ENCODE measurements around the gene ASIP.
"Not testable (repeated sequence)": the region's sequence is repeated elsewhere in the genome, so short reads cannot be mapped to it uniquely, and the experiment has no call there.

The ASIP gene
- total RNA-seq = 0 to 0.06 reads per million in 2 experiments

- no peak for DNase-seq (ENCODE audit: low read depth)
Observed at GRCh38 chr20:34240693-34241615, at the start of gene ASIP. Gene ASIP (plus strand): TSS chr20:34241423. CDS start chr20:34260375, 18,952 bp downstream.

GRCh38 chr20:34193051-34193450 is 48.2 kb upstream of the ASIP start:
- no peak for DNase-seq (ENCODE audit: low read depth)

GRCh38 chr20:34199183-34199582 is 42.0 kb upstream of the ASIP start:
- no peak for DNase-seq (ENCODE audit: low read depth)

GRCh38 chr20:34200023-34200422 is 41.2 kb upstream of the ASIP start:
- DNase-seq (ENCODE audit: low read depth) = no peak

GRCh38 chr20:34201531-34201930 is 39.7 kb upstream of the ASIP start:
- no peak for DNase-seq (ENCODE audit: low read depth)

GRCh38 chr20:34205172-34205880 is 35.9 kb upstream of the ASIP start:
- DNase-seq (ENCODE audit: low read depth) = not testable (repeated sequence)

- no peak for DNase-seq (ENCODE audit: low read depth)
Observed at GRCh38 chr20:34209111-34209510, 32.1 kb upstream of the ASIP start.

- DNase-seq (ENCODE audit: low read depth) = no peak
Observed at GRCh38 chr20:34210271-34210670, 31.0 kb upstream of the ASIP start.

- no peak for DNase-seq (ENCODE audit: low read depth)
Observed at GRCh38 chr20:34211591-34211990, 29.6 kb upstream of the ASIP start.

- DNase-seq (ENCODE audit: low read depth) = no peak
Observed at GRCh38 chr20:34213213-34213612, 28.0 kb upstream of the ASIP start.

- no peak for DNase-seq (ENCODE audit: low read depth)
Observed at GRCh38 chr20:34215711-34216381, 25.4 kb upstream of the ASIP start.

GRCh38 chr20:34216382-34216742 is 24.9 kb upstream of the ASIP start:
- DNase-seq (ENCODE audit: low read depth) = no peak

GRCh38 chr20:34220561-34220960 is 20.7 kb upstream of the ASIP start:
- no peak for DNase-seq (ENCODE audit: low read depth)

GRCh38 chr20:34222208-34222607 is 19.0 kb upstream of the ASIP start:
- DNase-seq (ENCODE audit: low read depth) = no peak

GRCh38 chr20:34224251-34224650 is 17.0 kb upstream of the ASIP start:
- not testable (repeated sequence) for DNase-seq (ENCODE audit: low read depth)

- DNase-seq (ENCODE audit: low read depth) = no peak
Observed at GRCh38 chr20:34231634-34232033, 9.6 kb upstream of the ASIP start.

GRCh38 chr20:34232494-34233087 is 8.6 kb upstream of the ASIP start:
- DNase-seq (ENCODE audit: low read depth) = no peak

- no peak for DNase-seq (ENCODE audit: low read depth)
Observed at GRCh38 chr20:34233687-34234086, 7.5 kb upstream of the ASIP start.

GRCh38 chr20:34235875-34236274 is 5.3 kb upstream of the ASIP start:
- no peak for DNase-seq (ENCODE audit: low read depth)

GRCh38 chr20:34237942-34238341 is 3.3 kb upstream of the ASIP start:
- DNase-seq (ENCODE audit: low read depth) = no peak

GRCh38 chr20:34240121-34240520 is 1.1 kb upstream of the ASIP start:
- no peak for DNase-seq (ENCODE audit: low read depth)

GRCh38 chr20:34242015-34242414 is 792 bp downstream of the ASIP start:
- not testable (repeated sequence) for DNase-seq (ENCODE audit: low read depth)

Measured in T follicular helper cell (primary cell).